HEK293 (cell line): Measurements from ENCODE around the gene ADCY3.

Source experiments
- CTCF ChIA-PET: fragments of 350-600 bp; formaldehyde crosslinking; extraction: SDS; loops from one replicate; lab custom pipeline; 2021; ENCODE audit warnings: antibody characterized with exemption; lab: Yijun Ruan, JAX
- POLR2A ChIA-PET: fragments of 300-600 bp; formaldehyde crosslinking; extraction: SDS; loops from one replicate; lab custom pipeline; 2020; ENCODE audit warnings: antibody characterized with exemption, inconsistent platforms; lab: Yijun Ruan, JAX
- H3K27ac ChIP-seq: fragments of 200-500 bp; sonication (Bioruptor generic); 2 replicates; pipeline ENCODE4 v1.5.1; 2014; ENCODE audit warnings: low read depth, low read length, control low read depth, inconsistent platforms; ENCODE audit errors: extremely low read depth
- H3K36me3 ChIP-seq, 2 experiments: fragments of 200-500 bp in 1 of 2; sonication (Bioruptor generic) in 1 of 2; 1 replicate in 1 of 2; 2 replicates in 1 of 2; pipeline ENCODE4 v1.5.1; 2014 to 2017; ENCODE audit warnings: inconsistent platforms in 2 of 2, low read length in 2 of 2; ENCODE audit not compliant: control insufficient read depth in 2 of 2, insufficient read depth in 1 of 2
- H3K4me1 ChIP-seq: fragments of 200-500 bp; sonication (Bioruptor generic); 2 replicates; pipeline ENCODE4 v1.5.1; 2014; ENCODE audit warnings: mild to moderate bottlenecking, low read length, inconsistent platforms; ENCODE audit not compliant: control insufficient read depth, insufficient read depth
- H3K4me3 ChIP-seq: 2 replicates; pipeline ENCODE4 v1.5.1; 2011; ENCODE audit warnings: low read depth, mild to moderate bottlenecking, control low read depth, low read length, moderate library complexity
- H3K9me3 ChIP-seq: fragments of 200-500 bp; sonication (Bioruptor generic); 2 replicates; pipeline ENCODE4 v1.5.1; 2014; ENCODE audit warnings: low read depth, low read length, inconsistent platforms; ENCODE audit not compliant: control insufficient read depth, insufficient read depth
- MYNN ChIP-seq: fragments of 450-650 bp; formaldehyde crosslinking; IDR thresholded peaks from 2 replicates; pipeline ENCODE4 v1.5.1; 2016; ENCODE audit warnings: missing biosample characterization, missing genetic modification characterization, borderline replicate concordance
- OSR2 ChIP-seq: fragments of 450-650 bp; formaldehyde crosslinking; IDR thresholded peaks from 2 replicates; pipeline ENCODE4 v1.5.1; 2016; ENCODE audit warnings: missing biosample characterization, missing genetic modification characterization
- SP2 ChIP-seq: fragments of 450-650 bp; formaldehyde crosslinking; IDR thresholded peaks from 2 replicates; pipeline ENCODE4 v1.5.1; 2016; ENCODE audit warnings: missing biosample characterization, missing genetic modification characterization
- ZBTB21 ChIP-seq: fragments of 450-650 bp; formaldehyde crosslinking; IDR thresholded peaks from 2 replicates; pipeline ENCODE4 v1.5.1; 2017; ENCODE audit warnings: missing biosample characterization, missing genetic modification characterization
- ZBTB44 ChIP-seq: fragments of 450-650 bp; IDR thresholded peaks from 2 replicates; pipeline ENCODE4 v1.5.1; 2018; ENCODE audit warnings: missing biosample characterization, mild to moderate bottlenecking, missing genetic modification characterization
- ZNF133 ChIP-seq: fragments of 450-650 bp; formaldehyde crosslinking; IDR thresholded peaks from 2 replicates; pipeline ENCODE4 v1.5.1; 2016; ENCODE audit warnings: missing biosample characterization, missing genetic modification characterization
- ZNF221 ChIP-seq: fragments of 450-650 bp; formaldehyde crosslinking; IDR thresholded peaks from 2 replicates; pipeline ENCODE4 v1.5.1; 2017; ENCODE audit warnings: missing biosample characterization, missing genetic modification characterization, borderline replicate concordance
- ZNF23 ChIP-seq: fragments of 450-650 bp; formaldehyde crosslinking; IDR thresholded peaks from 2 replicates; pipeline ENCODE4 v1.5.1; 2016; ENCODE audit warnings: missing biosample characterization, missing genetic modification characterization, borderline replicate concordance
- ZNF266 ChIP-seq: fragments of 450-650 bp; formaldehyde crosslinking; IDR thresholded peaks from 2 replicates; pipeline ENCODE4 v1.5.1; 2016; ENCODE audit warnings: missing biosample characterization, missing genetic modification characterization, low read depth
- ZNF341 ChIP-seq: fragments of 450-650 bp; formaldehyde crosslinking; IDR thresholded peaks from 2 replicates; pipeline ENCODE4; 2016; ENCODE audit warnings: low read depth, missing biosample characterization, missing genetic modification characterization
- ZNF350 ChIP-seq: fragments of 450-650 bp; formaldehyde crosslinking; IDR thresholded peaks from 2 replicates; pipeline ENCODE4 v1.5.0; 2017; ENCODE audit warnings: missing biosample characterization, mild to moderate bottlenecking, missing genetic modification characterization
- ZNF416 ChIP-seq: fragments of 450-650 bp; formaldehyde crosslinking; IDR thresholded peaks from 2 replicates; pipeline ENCODE4 v1.5.1; 2016; ENCODE audit warnings: missing biosample characterization, missing genetic modification characterization
- ZNF423 ChIP-seq: fragments of 450-650 bp; formaldehyde crosslinking; IDR thresholded peaks from 2 replicates; pipeline ENCODE4 v1.5.1; 2016; ENCODE audit warnings: missing biosample characterization, missing genetic modification characterization
- ZNF488 ChIP-seq: fragments of 450-650 bp; formaldehyde crosslinking; IDR thresholded peaks from 2 replicates; pipeline ENCODE4 v1.5.1; 2016; ENCODE audit warnings: missing biosample characterization, missing genetic modification characterization
- ZNF629 ChIP-seq: fragments of 450-650 bp; formaldehyde crosslinking; IDR thresholded peaks from 2 replicates; pipeline ENCODE4 v1.5.1; 2017; ENCODE audit warnings: missing biosample characterization, missing genetic modification characterization
- ZNF654 ChIP-seq: fragments of 450-650 bp; formaldehyde crosslinking; IDR thresholded peaks from 2 replicates; pipeline ENCODE4 v1.5.1; 2016; ENCODE audit warnings: low read depth, missing biosample characterization, missing genetic modification characterization
- ZNF776 ChIP-seq: fragments of 450-650 bp; formaldehyde crosslinking; IDR thresholded peaks from 2 replicates; pipeline ENCODE4 v1.5.0; 2017; ENCODE audit warnings: missing biosample characterization, missing genetic modification characterization, borderline replicate concordance
- TF ChIP-seq, protein P1 (sequence below): fragments of 450-650 bp; formaldehyde crosslinking; IDR thresholded peaks from 2 replicates; pipeline ENCODE4 v1.5.1; 2016; ENCODE audit warnings: missing biosample characterization, missing genetic modification characterization, low read depth
- TF ChIP-seq, protein P2 (sequence below): fragments of 450-650 bp; formaldehyde crosslinking; IDR thresholded peaks from 2 replicates; pipeline ENCODE4 v1.5.1; 2016; ENCODE audit warnings: missing biosample characterization, missing genetic modification characterization

Gene ADCY3

DNA sequence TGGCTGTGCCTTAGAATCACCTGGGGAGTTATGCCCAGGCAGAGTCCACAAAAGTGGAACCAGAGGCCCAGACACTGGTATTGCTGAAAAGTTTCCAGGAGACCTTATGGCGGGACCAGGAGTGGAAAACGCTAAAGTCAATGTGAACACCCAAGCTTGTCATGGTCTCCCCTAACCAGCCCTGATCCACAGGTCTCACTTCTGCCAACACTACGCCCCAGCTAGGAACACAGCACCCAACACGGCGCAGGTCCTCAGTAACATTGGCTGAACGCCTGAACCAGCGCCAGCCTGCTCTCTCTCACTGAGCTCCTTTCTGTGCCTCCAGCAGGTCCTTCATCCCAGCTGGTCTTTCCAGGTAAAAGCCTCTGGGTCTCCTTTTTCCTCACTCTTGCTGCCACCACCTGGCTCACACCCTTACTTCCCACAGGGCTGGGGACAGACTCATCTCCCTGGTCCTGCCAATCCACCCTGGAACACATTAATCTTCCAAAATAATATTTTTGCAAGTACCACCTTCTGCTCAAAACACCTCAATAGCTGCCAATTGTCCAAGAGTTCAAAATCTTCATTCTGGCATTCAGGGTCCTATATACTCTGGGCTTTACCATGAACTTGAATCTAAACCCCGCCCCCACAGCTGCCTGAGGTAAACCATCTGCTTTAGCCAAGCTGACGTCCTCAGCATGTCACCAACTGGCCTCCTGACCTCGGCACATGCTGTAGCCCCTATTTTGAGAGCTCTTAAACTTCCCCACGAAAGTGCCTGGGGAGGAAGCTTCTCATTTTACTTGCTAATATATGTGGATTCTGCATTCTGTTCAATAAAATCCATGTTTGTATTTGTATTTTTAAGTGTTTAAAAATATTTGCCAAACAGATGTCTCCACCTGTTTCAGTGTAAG, 34.6 kb downstream of the ADCY3 start:
- Histone ChIP-seq H3K4me1 (no peaks in the 10 kb centered on the region), H3K36me3 (peaks cover 3 to 22% of the 10 kb centered on the region in 2 experiments; a peak in 1 of 3 replicates), H3K27ac (no peak overlapping the region), H3K4me3 (no peak overlapping the region), H3K9me3 (no peaks in the 10 kb centered on the region)
- no peak for TF ChIP-seq ZBTB21 (tag by site-specific recombination)
- no peak for TF ChIP-seq ZNF416 (tag by site-specific recombination)
- no peak for TF ChIP-seq ZNF266 (tag by site-specific recombination)
- no peak for TF ChIP-seq MYNN (tag by site-specific recombination)
- no peak for TF ChIP-seq OSR2 (tag by site-specific recombination)
- no peak for TF ChIP-seq ZNF654
- TF ChIP-seq ZNF629 (tag by site-specific recombination), result no peak
- TF ChIP-seq, protein P1, sequence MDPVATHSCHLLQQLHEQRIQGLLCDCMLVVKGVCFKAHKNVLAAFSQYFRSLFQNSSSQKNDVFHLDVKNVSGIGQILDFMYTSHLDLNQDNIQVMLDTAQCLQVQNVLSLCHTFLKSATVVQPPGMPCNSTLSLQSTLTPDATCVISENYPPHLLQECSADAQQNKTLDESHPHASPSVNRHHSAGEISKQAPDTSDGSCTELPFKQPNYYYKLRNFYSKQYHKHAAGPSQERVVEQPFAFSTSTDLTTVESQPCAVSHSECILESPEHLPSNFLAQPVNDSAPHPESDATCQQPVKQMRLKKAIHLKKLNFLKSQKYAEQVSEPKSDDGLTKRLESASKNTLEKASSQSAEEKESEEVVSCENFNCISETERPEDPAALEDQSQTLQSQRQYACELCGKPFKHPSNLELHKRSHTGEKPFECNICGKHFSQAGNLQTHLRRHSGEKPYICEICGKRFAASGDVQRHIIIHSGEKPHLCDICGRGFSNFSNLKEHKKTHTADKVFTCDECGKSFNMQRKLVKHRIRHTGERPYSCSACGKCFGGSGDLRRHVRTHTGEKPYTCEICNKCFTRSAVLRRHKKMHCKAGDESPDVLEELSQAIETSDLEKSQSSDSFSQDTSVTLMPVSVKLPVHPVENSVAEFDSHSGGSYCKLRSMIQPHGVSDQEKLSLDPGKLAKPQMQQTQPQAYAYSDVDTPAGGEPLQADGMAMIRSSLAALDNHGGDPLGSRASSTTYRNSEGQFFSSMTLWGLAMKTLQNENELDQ (tag by site-specific recombination), result no peak
- TF ChIP-seq ZNF350 (tag by site-specific recombination), result no peak
- ChIA-PET POLR2A (interaction anchor here (1.1 kb wide), 1 partner anchor 32 kb away, joined by 4 read pairs; no protein-coding TSS in a partner anchor), CTCF (interaction anchor here (0.9 kb wide), 1 partner anchor 58 kb away, joined by 3 read pairs; no protein-coding TSS in a partner anchor)

GRCh38 chr2:24883946-24884345, 36.1 kb downstream of the ADCY3 start:
- CTCF ChIA-PET, result interaction anchor here (0.6 to 0.8 kb wide), 2 partner anchors 40 to 58 kb away, joined by 3 read pairs; no protein-coding TSS in a partner anchor
- peaks cover 0 to 18% of the 10 kb centered on the region in 2 experiments; a peak in 1 of 3 replicates for H3K36me3 ChIP-seq
- H3K4me3 ChIP-seq, result no peak overlapping the region
- no peaks in the 10 kb centered on the region for H3K4me1 ChIP-seq
- POLR2A ChIA-PET, result no interaction called here
- H3K27ac ChIP-seq, result no peak overlapping the region
- no peaks in the 10 kb centered on the region for H3K9me3 ChIP-seq
- TF ChIP-seq ZNF341, result no peak
- no peak for TF ChIP-seq ZNF221 (tag by site-specific recombination)
- TF ChIP-seq ZBTB44 (tag by site-specific recombination), result no peak
- TF ChIP-seq SP2 (tag by site-specific recombination), result no peak
- no peak for TF ChIP-seq ZNF488 (tag by site-specific recombination)
- no peak for TF ChIP-seq ZNF133 (tag by site-specific recombination)
- TF ChIP-seq ZNF423, result no peak
- no peak for TF ChIP-seq ZNF23 (tag by site-specific recombination)
- TF ChIP-seq ZNF776 (tag by site-specific recombination), result no peak
- TF ChIP-seq, protein P2, sequence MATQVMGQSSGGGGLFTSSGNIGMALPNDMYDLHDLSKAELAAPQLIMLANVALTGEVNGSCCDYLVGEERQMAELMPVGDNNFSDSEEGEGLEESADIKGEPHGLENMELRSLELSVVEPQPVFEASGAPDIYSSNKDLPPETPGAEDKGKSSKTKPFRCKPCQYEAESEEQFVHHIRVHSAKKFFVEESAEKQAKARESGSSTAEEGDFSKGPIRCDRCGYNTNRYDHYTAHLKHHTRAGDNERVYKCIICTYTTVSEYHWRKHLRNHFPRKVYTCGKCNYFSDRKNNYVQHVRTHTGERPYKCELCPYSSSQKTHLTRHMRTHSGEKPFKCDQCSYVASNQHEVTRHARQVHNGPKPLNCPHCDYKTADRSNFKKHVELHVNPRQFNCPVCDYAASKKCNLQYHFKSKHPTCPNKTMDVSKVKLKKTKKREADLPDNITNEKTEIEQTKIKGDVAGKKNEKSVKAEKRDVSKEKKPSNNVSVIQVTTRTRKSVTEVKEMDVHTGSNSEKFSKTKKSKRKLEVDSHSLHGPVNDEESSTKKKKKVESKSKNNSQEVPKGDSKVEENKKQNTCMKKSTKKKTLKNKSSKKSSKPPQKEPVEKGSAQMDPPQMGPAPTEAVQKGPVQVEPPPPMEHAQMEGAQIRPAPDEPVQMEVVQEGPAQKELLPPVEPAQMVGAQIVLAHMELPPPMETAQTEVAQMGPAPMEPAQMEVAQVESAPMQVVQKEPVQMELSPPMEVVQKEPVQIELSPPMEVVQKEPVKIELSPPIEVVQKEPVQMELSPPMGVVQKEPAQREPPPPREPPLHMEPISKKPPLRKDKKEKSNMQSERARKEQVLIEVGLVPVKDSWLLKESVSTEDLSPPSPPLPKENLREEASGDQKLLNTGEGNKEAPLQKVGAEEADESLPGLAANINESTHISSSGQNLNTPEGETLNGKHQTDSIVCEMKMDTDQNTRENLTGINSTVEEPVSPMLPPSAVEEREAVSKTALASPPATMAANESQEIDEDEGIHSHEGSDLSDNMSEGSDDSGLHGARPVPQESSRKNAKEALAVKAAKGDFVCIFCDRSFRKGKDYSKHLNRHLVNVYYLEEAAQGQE (tag by site-specific recombination), result no peak
- no peak for TF ChIP-seq ZBTB21 (tag by site-specific recombination)
